ENCODE results near the gene LSAMP.
"Not testable (repeated sequence)": the region's sequence is repeated elsewhere in the genome, so short reads cannot be mapped to it uniquely, and the experiment has no call there.

Gene LSAMP

DNA sequence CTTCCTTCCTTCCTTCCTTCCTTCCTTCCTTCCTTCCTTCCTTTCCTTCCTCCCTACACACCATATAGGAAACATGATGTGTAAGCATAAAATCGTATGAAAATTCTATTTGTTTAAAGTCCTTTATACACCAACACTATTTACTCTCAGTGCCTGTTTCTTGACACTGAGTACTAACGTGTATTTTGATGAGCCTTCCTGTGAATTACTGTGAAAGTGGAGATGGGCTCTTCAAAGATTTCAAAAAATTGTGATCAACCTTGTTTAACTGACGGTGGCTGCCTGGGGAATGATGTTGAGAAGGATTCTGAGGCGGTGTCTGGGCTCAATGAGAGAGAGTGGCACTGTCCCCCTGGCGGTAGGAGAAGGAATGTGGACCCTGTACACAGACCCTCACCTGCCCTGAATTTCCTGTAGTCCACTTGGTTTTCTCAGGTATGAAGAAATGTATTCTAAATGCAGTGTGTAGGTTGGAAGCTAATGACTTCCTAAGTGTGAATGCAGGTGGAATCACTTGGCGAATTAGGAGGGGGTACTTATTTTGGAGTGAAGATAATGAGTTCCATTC lies 584.0 kb downstream of the LSAMP start:
- DNase-seq: no peak

DNA sequence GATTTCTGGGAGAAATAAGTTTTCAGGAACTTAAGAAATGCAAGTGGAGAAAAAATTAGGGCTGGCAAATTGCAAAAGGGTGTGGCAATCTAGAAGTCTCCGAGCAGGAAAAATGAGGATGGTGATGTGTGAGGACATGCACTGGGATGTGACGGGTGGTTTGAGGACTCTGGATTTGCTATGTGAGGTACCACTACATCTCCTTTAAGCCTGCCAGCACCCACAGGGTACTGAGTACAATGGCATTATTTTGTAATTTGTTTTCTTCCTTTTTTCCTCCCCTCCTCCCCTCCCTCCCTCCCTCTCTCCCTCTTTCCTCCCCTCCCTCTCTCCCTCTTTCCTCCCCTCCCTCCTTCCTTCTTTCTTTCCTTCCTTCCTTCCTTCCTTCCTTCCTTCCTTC lies 584.5 kb downstream of the LSAMP start:
- DNase-seq: no peak

- DNase-seq: no peak
Observed at GRCh38 chr3:115859002-115859807, 586.1 kb downstream of the LSAMP start.

DNA sequence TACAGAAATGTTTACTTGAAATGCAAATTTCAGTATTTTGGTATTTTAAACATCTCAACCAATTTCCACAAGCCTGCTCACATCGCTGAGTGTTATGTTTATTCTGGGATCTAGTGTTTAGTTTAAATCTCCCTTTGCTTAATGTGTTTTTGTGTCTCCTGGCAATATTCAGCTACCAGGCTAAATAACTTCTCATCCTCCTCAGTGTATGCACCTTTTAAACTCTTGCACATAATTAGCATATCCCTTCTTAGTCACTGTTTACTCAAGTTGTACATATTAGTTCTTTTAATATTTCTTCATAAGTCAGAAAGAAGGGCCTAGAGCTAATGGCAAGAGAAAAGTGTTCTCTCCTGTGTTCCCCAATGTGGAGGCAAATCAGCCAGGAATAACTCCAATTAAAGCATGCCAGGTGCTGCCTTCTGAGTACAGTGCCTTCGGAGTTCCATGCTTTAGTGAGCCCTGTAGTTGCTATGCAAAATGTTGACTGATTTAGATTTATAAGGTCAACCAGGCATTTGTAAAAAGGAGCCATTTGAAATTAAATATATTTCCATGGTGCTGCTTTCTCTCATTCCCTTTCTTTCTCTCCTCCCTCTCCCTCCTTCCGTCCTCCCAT lies 587.7 kb downstream of the LSAMP start:
- no peak for DNase-seq

DNA sequence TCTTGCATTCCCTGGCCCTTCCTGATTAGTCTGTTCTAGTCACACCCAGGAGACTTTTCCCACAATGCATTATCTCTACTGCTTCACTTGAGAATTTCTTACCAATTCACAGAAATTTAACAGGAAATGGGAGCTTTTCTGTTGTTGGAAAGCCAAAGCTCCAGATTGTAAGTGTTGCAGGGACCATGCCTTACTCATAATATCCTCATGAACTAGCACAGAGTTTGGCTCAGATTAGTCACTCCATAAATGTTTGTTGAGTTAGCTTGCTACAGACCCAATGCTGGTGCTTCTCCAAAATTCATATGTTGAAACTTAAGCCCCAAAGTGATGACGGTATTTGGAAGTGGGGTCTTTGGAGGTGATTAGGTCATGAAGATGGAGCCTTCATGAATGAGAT lies 589.4 kb downstream of the LSAMP start:
- DNase-seq: no peak

DNA sequence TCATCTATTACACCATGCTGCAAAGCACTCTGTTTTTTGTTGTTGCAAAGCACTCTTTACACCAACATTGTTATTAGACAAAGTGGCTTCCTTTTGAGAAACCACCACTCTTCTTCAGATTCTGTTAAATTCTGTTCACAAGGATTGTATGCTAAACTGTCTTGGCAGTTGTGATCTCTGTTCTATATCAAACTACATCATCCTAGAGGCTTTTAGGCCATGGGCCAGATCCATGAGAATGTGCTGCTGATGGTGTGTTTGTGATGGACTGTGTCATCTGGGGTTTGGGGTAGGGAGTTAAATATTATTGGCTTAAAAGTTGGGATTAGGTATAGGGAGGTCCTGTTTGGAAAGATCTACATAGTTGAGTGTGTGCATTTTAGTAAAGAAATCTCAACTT lies 592.2 kb downstream of the LSAMP start:
- no peak for DNase-seq

GRCh38 chr3:115852278-115852677 lies 593.0 kb downstream of the LSAMP start:
- no peak for DNase-seq

DNA sequence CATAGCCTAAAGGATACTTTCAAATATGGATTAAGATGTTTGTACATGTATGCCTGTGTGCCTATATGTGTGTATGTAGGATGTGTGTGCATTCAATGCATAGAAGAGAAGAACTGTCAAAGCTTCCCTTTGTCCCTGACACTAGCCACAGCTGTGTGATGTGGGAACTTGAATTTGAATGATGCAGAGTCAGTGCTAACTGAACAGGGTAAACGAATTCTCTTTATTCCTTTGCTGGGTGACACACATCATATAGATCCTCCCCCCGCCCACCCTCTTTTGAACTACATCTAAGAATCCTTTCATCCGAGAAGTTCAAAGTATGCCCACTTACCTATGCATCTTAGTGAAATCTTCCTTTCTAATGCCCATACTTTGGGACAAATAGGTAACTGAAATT lies 593.7 kb downstream of the LSAMP start:
- DNase-seq: no peak

DNA sequence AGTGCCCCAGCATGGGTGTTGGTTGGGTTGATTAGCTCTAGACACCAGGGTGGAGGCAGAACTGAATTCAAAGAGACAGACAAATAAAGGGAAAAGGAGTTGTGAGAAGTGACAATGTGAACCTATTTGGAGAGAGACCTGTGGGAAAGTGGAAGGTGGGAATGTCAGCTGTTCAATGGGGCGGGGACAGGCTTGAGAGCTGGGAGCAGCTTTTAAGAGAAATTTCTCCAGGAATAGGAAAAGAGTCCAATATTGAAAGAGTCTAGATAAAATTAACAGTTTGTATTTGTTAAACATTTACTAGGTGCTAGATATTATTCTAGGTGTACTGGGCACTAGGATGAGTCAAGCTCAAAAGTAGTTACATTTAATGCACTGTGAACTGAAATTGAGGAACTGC lies 596.6 kb downstream of the LSAMP start:
- no peak for DNase-seq

- no peak for DNase-seq
Observed at GRCh38 chr3:115845986-115846385, 599.3 kb downstream of the LSAMP start.

DNA sequence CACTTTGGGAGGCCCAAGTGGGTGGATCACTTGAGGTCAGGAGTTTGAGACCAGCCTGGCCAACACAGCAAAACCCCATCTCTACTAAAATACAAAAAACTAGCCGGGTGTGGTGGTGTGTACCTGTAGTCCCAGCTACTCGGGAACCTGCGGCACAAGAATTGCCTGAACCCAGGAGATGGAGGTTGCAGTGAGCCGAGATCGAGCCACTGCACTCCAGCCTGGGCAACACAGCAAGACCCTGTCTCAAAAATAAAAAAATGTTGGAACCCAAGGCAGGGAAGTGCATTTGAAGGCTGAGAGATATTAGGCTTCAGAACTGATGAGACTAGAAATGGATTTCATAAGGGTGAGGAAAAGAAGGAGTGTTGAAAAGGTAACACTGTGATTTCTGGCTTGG lies 600.6 kb downstream of the LSAMP start:
- DNase-seq: not testable (repeated sequence)

GRCh38 chr3:115843206-115843605 lies 602.1 kb downstream of the LSAMP start:
- no peak for DNase-seq

GRCh38 chr3:115839246-115839645 lies 606.0 kb downstream of the LSAMP start:
- no peak for DNase-seq

DNA sequence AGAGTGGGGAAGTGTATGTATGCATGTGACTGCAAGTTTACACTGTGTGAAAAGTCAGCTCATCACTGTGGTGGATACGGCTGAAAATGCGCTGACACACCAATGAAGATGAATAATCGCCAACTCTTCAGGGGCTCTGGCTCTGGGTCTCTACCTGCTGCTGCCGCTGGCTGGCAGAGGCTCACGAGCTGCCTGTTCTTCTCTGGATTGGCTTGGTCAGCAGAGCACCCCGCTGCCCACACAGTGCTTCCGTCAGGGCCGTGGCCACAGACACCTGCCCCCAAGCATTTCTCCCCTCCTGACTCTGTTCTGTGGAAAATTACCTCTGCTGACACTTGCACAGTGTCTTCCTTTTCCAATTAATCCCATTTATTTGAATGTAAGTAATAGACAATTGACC lies 606.5 kb downstream of the LSAMP start:
- DNase-seq: no peak

DNA sequence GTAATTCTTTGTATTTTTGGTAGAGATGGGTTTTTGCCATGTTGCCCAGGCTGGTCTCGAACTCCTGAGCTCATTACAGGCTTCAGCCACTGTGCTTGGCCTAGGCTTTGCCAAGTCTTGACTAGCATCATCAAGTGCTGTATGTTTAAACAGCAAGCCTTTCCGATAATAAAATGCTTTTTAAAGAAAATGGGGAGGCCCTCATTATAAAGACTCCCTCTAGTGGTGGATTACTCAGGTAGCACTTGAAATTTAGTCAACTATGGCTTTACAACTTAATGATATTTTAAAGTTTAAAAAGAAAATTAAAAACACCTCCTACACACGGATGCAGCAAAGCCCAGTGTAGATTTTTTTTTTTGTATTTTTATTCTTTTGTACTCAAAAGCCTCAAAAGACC lies 608.3 kb downstream of the LSAMP start:
- no peak for DNase-seq

DNA sequence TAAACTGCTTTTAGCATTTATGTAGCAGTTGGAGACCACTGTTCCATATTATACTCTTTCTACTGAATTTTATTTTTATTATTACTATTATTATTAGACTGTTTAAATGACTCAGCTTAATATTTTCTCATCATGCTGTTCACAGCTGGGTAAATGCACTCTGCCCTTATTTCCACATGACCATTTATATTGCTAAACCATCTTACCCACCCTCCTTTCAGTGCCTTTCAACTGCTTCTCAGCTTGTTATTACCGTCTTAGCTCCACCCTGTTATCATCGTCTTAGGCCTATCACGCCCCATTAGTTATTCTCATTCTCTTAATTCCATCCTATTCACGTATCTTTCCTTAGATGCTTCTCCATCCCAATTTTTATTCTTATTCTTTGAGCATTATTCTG lies 609.3 kb downstream of the LSAMP start:
- no peak for DNase-seq

DNA sequence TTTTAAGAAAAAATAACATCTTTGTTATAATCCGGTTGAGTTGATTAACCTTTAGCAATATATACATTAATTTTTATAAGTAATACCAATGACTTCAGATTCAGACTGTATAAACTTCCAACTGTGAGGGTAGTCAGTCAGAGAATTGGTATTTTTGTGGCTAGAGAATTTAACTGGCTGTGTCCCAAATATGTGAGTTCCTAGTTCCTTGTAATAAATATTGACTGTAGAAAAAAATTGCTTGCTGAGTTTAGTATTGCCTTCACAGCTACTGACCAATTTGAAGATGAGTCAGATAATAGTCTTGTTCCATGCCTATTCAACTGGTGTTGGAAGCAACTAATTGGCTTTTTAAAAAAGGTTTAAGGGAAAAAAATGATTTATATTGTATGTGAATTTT lies 611.2 kb downstream of the LSAMP start:
- no peak for DNase-seq

GRCh38 chr3:115833074-115833473 lies 612.2 kb downstream of the LSAMP start:
- no peak for DNase-seq

- no peak for DNase-seq
Observed at GRCh38 chr3:115832265-115832664, 613.0 kb downstream of the LSAMP start.

DNA sequence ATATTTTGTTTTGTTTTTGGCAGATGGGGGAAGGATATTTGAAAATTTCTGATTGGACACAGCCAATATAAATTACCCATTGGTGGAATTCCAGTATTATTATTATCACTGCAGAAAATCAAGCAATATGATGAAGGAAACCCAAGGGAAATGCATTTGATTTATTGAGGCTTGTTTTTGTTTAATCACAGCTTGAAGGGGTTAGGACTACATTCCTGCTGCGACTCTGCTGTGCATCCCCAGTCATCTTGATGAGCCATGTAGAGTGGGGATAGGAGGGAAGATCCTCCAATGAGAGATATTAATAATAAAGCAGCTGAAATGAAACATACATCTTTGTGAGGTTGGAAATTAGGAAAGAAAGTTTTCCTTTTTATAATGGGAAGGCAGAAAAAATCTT lies 613.4 kb downstream of the LSAMP start:
- no peak for DNase-seq

GRCh38 chr3:115830764-115831395 lies 614.4 kb downstream of the LSAMP start:
- DNase-seq: no peak

GRCh38 chr3:115828401-115828800 lies 616.9 kb downstream of the LSAMP start:
- no peak for DNase-seq

- DNase-seq: no peak
Observed at GRCh38 chr3:115827495-115827894, 617.8 kb downstream of the LSAMP start.

DNA sequence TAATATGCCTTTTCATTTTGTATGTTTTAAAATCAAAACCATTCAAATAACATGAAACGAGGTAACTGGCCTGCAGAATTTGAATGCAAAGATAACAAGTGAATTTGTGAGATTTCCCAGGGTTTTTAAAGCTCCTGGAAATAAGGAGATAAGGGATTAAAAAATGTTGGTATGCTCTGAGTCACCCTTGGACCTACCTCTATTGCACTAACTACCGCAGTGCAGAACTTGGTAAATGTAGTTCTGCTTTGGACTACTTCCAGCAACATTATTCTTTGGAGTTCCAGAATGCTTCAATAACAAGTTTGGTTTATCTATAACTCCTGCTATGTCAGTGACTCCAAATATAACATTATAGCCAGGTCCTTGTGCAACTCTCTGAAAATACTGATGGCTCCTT lies 620.2 kb downstream of the LSAMP start:
- no peak for DNase-seq

Measured in activated naive CD4-positive, alpha-beta T cell treated with anti-CD3 and anti-CD28 coated beads, Interleukin-2, amount 50 U/mL, for 16 hours (primary cell).